ENCODE data around the gene FBXL15. TPM values are rescaled to one million over a fixed set of nuclear protein-coding genes. Genes with fewer than 3 reads are reported as not detected.

FBXL15 gene
- total and polyA plus RNA-seq, 9 of the 15 experiments (the other 6 are each of a cell fraction or from before 2014, with no cell fraction given), result 0.08 to 25.9 (median 3.5) TPM

DNA sequence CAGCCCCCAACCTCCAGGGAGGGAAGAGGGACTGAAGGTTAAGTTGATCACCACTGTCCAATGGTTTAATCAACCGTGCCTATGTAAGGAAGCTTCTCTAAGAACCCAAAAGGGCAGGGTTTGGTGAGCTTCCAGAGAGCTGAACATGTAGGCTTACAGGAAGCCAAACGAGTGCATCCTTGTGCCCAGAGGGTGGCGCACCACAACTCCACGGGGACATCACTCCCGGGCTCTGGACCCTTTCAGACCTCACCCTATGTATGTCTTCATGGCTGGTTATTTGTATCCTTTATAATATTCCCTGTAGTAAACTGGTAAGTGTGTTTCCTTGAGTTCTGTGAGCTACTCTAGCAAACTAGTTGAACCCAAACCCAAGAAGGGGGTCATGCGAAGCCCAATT, 36.6 kb upstream of the FBXL15 start (continued):
- TF ChIP-seq GABPB1 (CRISPR knock-in tag; IDR thresholded peaks at IDR 0.05) (no peak), RAD21 (CRISPR knock-in tag; conservative IDR thresholded peaks at IDR 0.05 in 1 of 2, IDR thresholded peaks at IDR 0.05 in 1 of 2) (peak in 1 of 2 experiments; percentile 48; a peak in 2 of 4 replicates), TGIF2 (CRISPR knock-in tag; IDR thresholded peaks at IDR 0.05) (no peak), GATA2 (CRISPR knock-in tag; IDR thresholded peaks at IDR 0.05) (no peak)

DNA sequence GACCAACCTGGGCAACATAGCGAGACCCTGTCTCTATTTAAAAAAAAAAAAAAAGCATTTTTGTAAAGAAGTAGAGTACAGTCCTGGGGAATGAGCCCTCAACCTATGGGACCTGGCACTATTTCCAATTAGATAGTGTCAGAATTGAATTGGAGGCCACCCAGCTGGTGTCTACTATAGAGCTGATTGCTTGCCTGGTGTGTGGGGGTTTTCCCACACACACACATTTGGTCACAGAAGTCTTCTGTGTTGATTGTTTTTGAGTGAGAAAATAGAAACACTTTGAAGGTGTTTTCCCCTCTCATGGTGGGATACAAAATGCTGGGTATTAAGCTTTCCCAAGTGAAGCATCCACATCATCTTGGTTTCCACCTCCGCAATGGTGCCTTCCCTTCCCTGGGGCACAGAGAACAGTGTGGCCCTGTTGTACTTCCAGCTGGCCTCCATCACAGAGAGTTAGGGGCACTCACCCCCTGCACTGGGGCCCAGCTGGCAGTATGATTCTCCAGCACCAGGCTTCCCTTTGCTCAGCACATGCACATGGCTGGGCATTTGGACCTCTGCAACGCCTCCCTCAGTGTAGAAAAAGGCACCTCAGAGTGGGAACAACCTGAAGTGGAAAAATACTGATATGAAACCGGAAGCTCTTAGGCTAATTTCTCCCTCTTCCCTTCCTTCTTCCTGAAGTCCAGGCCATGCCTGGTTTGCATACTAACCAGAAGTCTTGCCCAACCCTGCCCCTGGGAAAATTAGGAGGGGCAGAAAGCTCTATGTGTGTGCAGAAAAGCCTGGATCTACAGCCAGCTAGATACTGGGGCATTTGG, 35.8 kb upstream of the FBXL15 start:
- Histone ChIP-seq H3K4me1 (replicated peaks in 1 of 2; ENCODE audit: control insufficient read depth in 2 of 2, insufficient read depth in 2 of 2, low read length in 2 of 2) (peaks cover 0 to 3% of the 10 kb centered on the region in 2 experiments; a peak in 2 of 5 replicates), H3K36me3 (ENCODE audit: control insufficient read depth, insufficient read depth, low read length) (peaks cover 24% of the 10 kb centered on the region; the same call in 2 of the 3 replicates), H3K27ac (ENCODE audit: extremely low read depth, low read depth, low read length) (no peak overlapping the region), H3K4me2 (ENCODE audit: insufficient read depth, low read length) (no peak overlapping the region), H3K9me1 (ENCODE audit: control insufficient read depth, insufficient read depth, low read length) (no peaks in the 10 kb centered on the region), H3K9me3 (replicated peaks; ENCODE audit: control insufficient read depth, insufficient read depth, low read depth, low read length) (no peaks in the 10 kb centered on the region), H3K79me2 (ENCODE audit: control insufficient read depth, insufficient read depth, low read length) (no peaks in the 10 kb centered on the region), H3K27me3 (ENCODE audit: control insufficient read depth in 2 of 2, insufficient read depth in 2 of 2, low read length in 2 of 2) (no peaks in the 10 kb centered on the region), H3K9ac (ENCODE audit: insufficient read depth in 1 of 2, low read depth in 2 of 2, low read length in 2 of 2) (no peak overlapping the region), H2AFZ (ENCODE audit: low read depth, low read length) (no peak overlapping the region), H3K4me3 (no peak overlapping the region), H4K20me1 (replicated peaks; ENCODE audit: control insufficient read depth, insufficient read depth, low read length) (no peaks in the 10 kb centered on the region)
- in situ Hi-C loops (cut with MboI) (loop anchor here (25.0 kb wide), 1 partner anchor 202 kb away; no protein-coding TSS in a partner anchor), intact Hi-C loops (cut with micrococcal nuclease) (no loop called here)
- no peak; the same call in 2 of the 3 replicates for ATAC-seq
- ChIA-PET POLR2A (interaction anchor here (1.0 to 1.3 kb wide), 2 partner anchors 10 to 16 kb away, joined by 5 to 6 read pairs; no protein-coding TSS in a partner anchor), CTCF (ENCODE audit: low intra/inter-chr PET ratio) (interaction anchor here (1.4 kb wide), 1 partner anchor 94 kb away, joined by 3 read pairs; no protein-coding TSS in a partner anchor)
- 64% methylated on average over 4 of the region's 4 CpGs for WGBS (ENCODE audit: insufficient coverage, low coverage, missing lambda C conversion rate)
- no peak for FAIRE-seq
- no TSS peak for BruUV-seq (replicated peaks)
- no peak for DNase-seq (ENCODE audit: extremely low read depth in 1 of 4, low spot score in 3 of 4)
- TF ChIP-seq GABPA (tag; conservative IDR thresholded peaks at IDR 0.05; ENCODE audit: low read depth) (peak; percentile 43; the same call in 1 of the 2 replicates), MXD1 (CRISPR knock-in tag; IDR thresholded peaks at IDR 0.05; ENCODE audit: borderline replicate concordance, poor library complexity, severe bottlenecking) (no peak), CEBPB (tag; IDR thresholded peaks at IDR 0.05) (0 out of 2 replicates have a peak, but pooled peaks have one; percentile 21), ZNF347 (CRISPR knock-in tag; IDR thresholded peaks at IDR 0.05; ENCODE audit: low read depth) (no peak), PRDM10 (IDR thresholded peaks at IDR 0.05; ENCODE audit: partially characterized antibody) (peak; percentile 68)
